ENCODE data around the gene SERAC1. TPM values are rescaled to one million over a fixed set of nuclear protein-coding genes. Genes with fewer than 3 reads are reported as not detected.

The SERAC1 gene
- total RNA-seq, 1 donor from 2014 or later, result 9.3 TPM

DNA sequence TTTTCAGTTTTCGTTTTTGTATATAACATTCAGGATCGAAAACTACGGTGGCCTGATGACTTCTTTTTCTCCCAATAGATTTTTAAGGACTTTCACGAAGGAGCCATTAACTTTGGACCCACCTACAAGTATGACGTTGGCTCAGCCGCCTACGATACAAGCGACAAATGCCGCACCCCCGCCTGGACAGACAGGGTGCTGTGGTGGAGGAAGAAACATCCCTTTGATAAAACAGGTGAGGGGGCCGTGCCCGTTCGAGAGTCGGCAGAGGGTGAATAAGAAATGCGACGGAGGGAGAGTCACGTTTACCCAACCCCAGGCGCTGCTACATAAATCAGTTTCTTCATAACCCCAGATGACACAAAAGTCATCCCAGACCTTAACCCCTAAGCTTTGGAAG is 91.5 kb downstream of the SERAC1 start:
- FAIRE-seq, result no peak
- peak overlapping the region; percentile 71 for H3K27ac Mint-ChIP-seq (ENCODE audit: unreplicated experiment)

DNA sequence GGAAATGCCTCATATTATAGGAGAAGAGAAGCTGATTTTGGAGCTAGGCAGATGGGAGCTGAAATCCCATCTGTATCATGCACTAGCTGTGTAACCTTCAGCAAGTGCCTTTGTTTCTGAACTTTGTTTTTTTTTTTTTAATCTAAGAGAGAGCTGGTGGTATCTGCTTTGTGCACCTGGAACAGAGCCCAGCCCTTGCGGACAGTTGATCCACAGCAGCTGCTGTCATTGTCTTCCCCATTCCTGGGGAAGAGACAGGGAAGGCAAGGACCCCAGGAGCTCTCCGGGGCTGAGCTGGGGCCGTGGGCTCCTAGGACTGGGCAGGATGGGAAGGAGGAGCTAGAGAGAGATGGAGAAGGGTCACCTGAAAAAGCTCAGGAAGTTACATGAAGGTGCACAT is 94.3 kb downstream of the SERAC1 start:
- peaks cover 19% of the 10 kb centered on the region for H3K36me3 Mint-ChIP-seq (ENCODE audit: low read depth, unreplicated experiment)
- no peak overlapping the region for H3K4me3 ChIP-seq (ENCODE audit: insufficient read depth, low read depth, low read length)
- no peaks in the 10 kb centered on the region for H3K9me3 ChIP-seq (ENCODE audit: insufficient read depth, low read depth, low read length)
- H3K79me2 ChIP-seq (ENCODE audit: insufficient read depth, low read length), result peaks cover 32% of the 10 kb centered on the region
- peaks cover 70% of the 10 kb centered on the region for H3K36me3 ChIP-seq (ENCODE audit: insufficient read depth, low read length)
- no peaks in the 10 kb centered on the region for H3K27me3 ChIP-seq (ENCODE audit: insufficient read depth, low read length)
- H3K4me3 Mint-ChIP-seq (ENCODE audit: unreplicated experiment), result no peak overlapping the region
- H3K4me2 ChIP-seq (ENCODE audit: low read length), result no peak overlapping the region
- no peak overlapping the region for H3K9ac ChIP-seq (ENCODE audit: low read length)
- H3K4me1 Mint-ChIP-seq (ENCODE audit: low read depth, unreplicated experiment), result peaks cover 17% of the 10 kb centered on the region
- no peak overlapping the region for H3K27ac Mint-ChIP-seq (ENCODE audit: unreplicated experiment)
- H3K27me3 Mint-ChIP-seq (ENCODE audit: low read depth, unreplicated experiment), result no peaks in the 10 kb centered on the region
- TF ChIP-seq, protein P1, sequence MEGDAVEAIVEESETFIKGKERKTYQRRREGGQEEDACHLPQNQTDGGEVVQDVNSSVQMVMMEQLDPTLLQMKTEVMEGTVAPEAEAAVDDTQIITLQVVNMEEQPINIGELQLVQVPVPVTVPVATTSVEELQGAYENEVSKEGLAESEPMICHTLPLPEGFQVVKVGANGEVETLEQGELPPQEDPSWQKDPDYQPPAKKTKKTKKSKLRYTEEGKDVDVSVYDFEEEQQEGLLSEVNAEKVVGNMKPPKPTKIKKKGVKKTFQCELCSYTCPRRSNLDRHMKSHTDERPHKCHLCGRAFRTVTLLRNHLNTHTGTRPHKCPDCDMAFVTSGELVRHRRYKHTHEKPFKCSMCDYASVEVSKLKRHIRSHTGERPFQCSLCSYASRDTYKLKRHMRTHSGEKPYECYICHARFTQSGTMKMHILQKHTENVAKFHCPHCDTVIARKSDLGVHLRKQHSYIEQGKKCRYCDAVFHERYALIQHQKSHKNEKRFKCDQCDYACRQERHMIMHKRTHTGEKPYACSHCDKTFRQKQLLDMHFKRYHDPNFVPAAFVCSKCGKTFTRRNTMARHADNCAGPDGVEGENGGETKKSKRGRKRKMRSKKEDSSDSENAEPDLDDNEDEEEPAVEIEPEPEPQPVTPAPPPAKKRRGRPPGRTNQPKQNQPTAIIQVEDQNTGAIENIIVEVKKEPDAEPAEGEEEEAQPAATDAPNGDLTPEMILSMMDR (IDR thresholded peaks at IDR 0.05; ENCODE audit: insufficient read depth, low read depth, low read length), result no peak
- peaks cover 5% of the 10 kb centered on the region for H4K20me1 ChIP-seq (ENCODE audit: insufficient read depth, low read length)
- DNase-seq (ENCODE audit: low read depth) (no peak), FAIRE-seq (no peak)
- no peak overlapping the region for H2AFZ ChIP-seq (ENCODE audit: low read depth, low read length)
- no peak overlapping the region for H3K27ac ChIP-seq (ENCODE audit: low read depth, low read length)
- H3K9me3 Mint-ChIP-seq (ENCODE audit: unreplicated experiment), result no peaks in the 10 kb centered on the region
- H3K4me1 ChIP-seq (ENCODE audit: insufficient read depth, low read length), result peaks cover 30% of the 10 kb centered on the region

More for the DNA sequence above, 91.5 kb downstream of the SERAC1 start:
- H3K4me1 ChIP-seq (ENCODE audit: insufficient read depth, low read length), result peaks cover 9% of the 10 kb centered on the region
- no peak overlapping the region for H3K4me2 ChIP-seq (ENCODE audit: low read length)
- H3K79me2 ChIP-seq (ENCODE audit: insufficient read depth, low read length), result peaks cover 26% of the 10 kb centered on the region
- H4K20me1 ChIP-seq (ENCODE audit: insufficient read depth, low read length), result peaks cover 22% of the 10 kb centered on the region
- no peak for DNase-seq (ENCODE audit: low read depth)
- peaks cover 26% of the 10 kb centered on the region for H3K36me3 Mint-ChIP-seq (ENCODE audit: low read depth, unreplicated experiment)
- no peaks in the 10 kb centered on the region for H3K9me3 Mint-ChIP-seq (ENCODE audit: unreplicated experiment)
- no peak overlapping the region for H2AFZ ChIP-seq (ENCODE audit: low read depth, low read length)
- H3K27me3 ChIP-seq (ENCODE audit: insufficient read depth, low read length), result no peaks in the 10 kb centered on the region
- no peak overlapping the region for H3K4me3 ChIP-seq (ENCODE audit: insufficient read depth, low read depth, low read length)
- TF ChIP-seq, protein P1 (IDR thresholded peaks at IDR 0.05; ENCODE audit: insufficient read depth, low read depth, low read length), result no peak
- TF ChIP-seq EZH2 (IDR thresholded peaks at IDR 0.05; ENCODE audit: insufficient read depth, low read length), result no peak
- H3K36me3 ChIP-seq (ENCODE audit: insufficient read depth, low read length), result peaks cover 79% of the 10 kb centered on the region
- H3K4me1 Mint-ChIP-seq (ENCODE audit: low read depth, unreplicated experiment), result peaks cover 1% of the 10 kb centered on the region
- no peaks in the 10 kb centered on the region for H3K27me3 Mint-ChIP-seq (ENCODE audit: low read depth, unreplicated experiment)
- H3K27ac ChIP-seq (ENCODE audit: low read depth, low read length), result no peak overlapping the region
- H3K4me3 Mint-ChIP-seq (ENCODE audit: unreplicated experiment), result no peak overlapping the region
- no peaks in the 10 kb centered on the region for H3K9me3 ChIP-seq (ENCODE audit: insufficient read depth, low read depth, low read length)
- no peak overlapping the region for H3K9ac ChIP-seq (ENCODE audit: low read length)

DNA sequence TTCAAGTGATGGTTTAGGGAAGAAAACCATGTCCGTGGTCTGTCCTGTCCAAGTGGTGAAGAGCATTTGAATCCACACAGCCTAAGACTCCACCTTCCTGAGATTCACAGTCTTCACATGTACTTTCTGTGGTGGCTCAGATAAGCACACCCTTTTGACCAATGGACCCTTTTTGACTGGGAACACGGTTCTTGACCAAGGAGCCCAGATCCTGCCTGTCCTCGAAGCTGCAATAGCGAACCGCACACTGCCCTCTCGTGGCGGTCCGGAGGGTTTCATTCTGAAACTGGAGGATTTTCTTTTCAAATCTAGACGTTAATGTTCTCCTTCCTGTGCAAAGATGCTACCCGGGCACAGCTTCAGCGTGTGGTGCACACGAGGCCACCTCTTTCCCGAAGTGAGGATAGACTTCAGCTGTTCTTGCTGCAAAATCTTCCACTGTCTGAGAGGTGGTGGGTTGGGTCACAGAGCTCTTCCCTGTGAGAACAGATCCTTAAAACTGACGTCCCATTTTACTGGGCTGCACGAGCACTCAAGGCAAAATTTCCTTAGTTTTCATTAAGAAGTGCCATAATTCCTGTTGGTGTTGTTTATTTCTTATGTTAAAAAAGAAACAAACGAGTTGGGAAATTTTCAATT is 95.9 kb downstream of the SERAC1 start:
- H3K9me3 Mint-ChIP-seq (ENCODE audit: unreplicated experiment), result no peaks in the 10 kb centered on the region
- H3K36me3 Mint-ChIP-seq (ENCODE audit: low read depth, unreplicated experiment), result peaks cover 25% of the 10 kb centered on the region
- H3K27me3 ChIP-seq (ENCODE audit: insufficient read depth, low read length), result no peaks in the 10 kb centered on the region
- H3K79me2 ChIP-seq (ENCODE audit: insufficient read depth, low read length), result peaks cover 26% of the 10 kb centered on the region
- no peaks in the 10 kb centered on the region for H3K9me3 ChIP-seq (ENCODE audit: insufficient read depth, low read depth, low read length)
- H3K4me2 ChIP-seq (ENCODE audit: low read length), result no peak overlapping the region
- no peak overlapping the region for H3K27ac Mint-ChIP-seq (ENCODE audit: unreplicated experiment)
- peaks cover 38% of the 10 kb centered on the region for H3K4me1 ChIP-seq (ENCODE audit: insufficient read depth, low read length)
- peak overlapping the region; percentile 50 for H3K27ac ChIP-seq (ENCODE audit: low read depth, low read length)
- no peaks in the 10 kb centered on the region for H3K27me3 Mint-ChIP-seq (ENCODE audit: low read depth, unreplicated experiment)
- DNase-seq (ENCODE audit: low read depth) (peak; percentile 44), FAIRE-seq (peak; percentile 95)
- H3K36me3 ChIP-seq (ENCODE audit: insufficient read depth, low read length), result peaks cover 62% of the 10 kb centered on the region
- no peaks in the 10 kb centered on the region for H4K20me1 ChIP-seq (ENCODE audit: insufficient read depth, low read length)
- no peak overlapping the region for H3K4me3 Mint-ChIP-seq (ENCODE audit: unreplicated experiment)
- H3K4me1 Mint-ChIP-seq (ENCODE audit: low read depth, unreplicated experiment), result peaks cover 23% of the 10 kb centered on the region
- TF ChIP-seq EZH2 (IDR thresholded peaks at IDR 0.05; ENCODE audit: insufficient read depth, low read length), result no peak
- TF ChIP-seq, protein P1 (IDR thresholded peaks at IDR 0.05; ENCODE audit: insufficient read depth, low read depth, low read length), result peak; percentile 92
- no peak overlapping the region for H3K4me3 ChIP-seq (ENCODE audit: insufficient read depth, low read depth, low read length)
- H3K9ac ChIP-seq (ENCODE audit: low read length), result peak overlapping the region; percentile 49
- no peak overlapping the region for H2AFZ ChIP-seq (ENCODE audit: low read depth, low read length)

Data from astrocyte (in vitro differentiated cells and primary cell).